Nephron (organoid): Measurements from ENCODE around the gene DOC2B.
"Not testable (repeated sequence)": the region's sequence is repeated elsewhere in the genome, so short reads cannot be mapped to it uniquely, and the experiment has no call there.

Source experiments
- H3K27ac Mint-ChIP-seq, 3 experiments: 2 replicates each; pipeline ENCODE4 v1.8.0; 2020; ENCODE audit warnings: mixed read lengths in 3 of 3, mild to moderate bottlenecking in 2 of 3, moderate library complexity in 1 of 3
- H3K27me3 Mint-ChIP-seq: 2 replicates; pipeline ENCODE4 v1.8.0; 2021; ENCODE audit warnings: low read depth, mild to moderate bottlenecking, moderate library complexity, mixed read lengths
- H3K36me3 Mint-ChIP-seq: 2 replicates; pipeline ENCODE4 v1.8.0; 2020; ENCODE audit warnings: low read depth, mixed read lengths
- H3K4me1 Mint-ChIP-seq: 2 replicates; pipeline ENCODE4 v1.8.0; 2020; ENCODE audit warnings: mixed read lengths
- H3K4me3 Mint-ChIP-seq, 3 experiments: 2 replicates each; pipeline ENCODE4 v1.8.0; 2020; ENCODE audit warnings: mild to moderate bottlenecking in 3 of 3, mixed read lengths in 3 of 3, moderate library complexity in 2 of 3
- H3K9me3 Mint-ChIP-seq: 2 replicates; pipeline ENCODE4 v1.8.0; 2020; ENCODE audit warnings: mixed read lengths
- TF ChIP-seq, protein P1 (sequence below), 3 experiments: fragments of 200-600 bp; sonication (generic); IDR thresholded peaks; one replicate each; pipeline ENCODE4 v1.5.0; 2021; ENCODE audit warnings: antibody characterized with exemption in 3 of 3; ENCODE audit not compliant: unreplicated experiment in 3 of 3

Gene DOC2B

DNA sequence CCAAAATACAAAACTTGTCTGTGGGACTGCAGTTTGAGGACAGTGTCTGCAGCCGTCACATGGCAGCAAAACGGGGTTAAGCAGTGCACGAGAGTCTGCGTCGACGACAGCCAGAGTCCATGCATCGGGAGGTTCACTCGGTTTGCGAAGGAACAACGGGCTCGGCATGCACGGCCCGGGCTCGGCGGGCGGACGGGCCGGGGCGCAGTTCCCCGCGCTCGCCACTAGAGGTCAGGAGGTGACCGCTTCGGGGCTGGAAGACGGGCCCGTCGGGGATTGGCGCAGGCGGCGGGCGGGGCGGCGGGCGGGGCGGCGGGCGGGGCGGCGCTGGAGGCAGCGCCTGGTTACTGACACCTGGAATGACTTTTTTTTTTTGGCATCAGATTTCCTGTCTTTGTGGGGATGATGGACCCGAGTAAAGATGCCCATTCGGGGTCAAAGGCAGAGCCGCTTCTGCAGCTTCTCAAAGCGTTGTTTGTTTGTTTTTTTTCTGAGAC lies 37.6 kb downstream of the DOC2B start:
- Mint-ChIP-seq H3K4me3 (no peak overlapping the region), H3K36me3 (no peaks in the 10 kb centered on the region), H3K27me3 (peaks cover 7% of the 10 kb centered on the region), H3K27ac (no peak overlapping the region), H3K9me3 (no peaks in the 10 kb centered on the region), H3K4me1 (no peaks in the 10 kb centered on the region)
- TF ChIP-seq, protein P1, sequence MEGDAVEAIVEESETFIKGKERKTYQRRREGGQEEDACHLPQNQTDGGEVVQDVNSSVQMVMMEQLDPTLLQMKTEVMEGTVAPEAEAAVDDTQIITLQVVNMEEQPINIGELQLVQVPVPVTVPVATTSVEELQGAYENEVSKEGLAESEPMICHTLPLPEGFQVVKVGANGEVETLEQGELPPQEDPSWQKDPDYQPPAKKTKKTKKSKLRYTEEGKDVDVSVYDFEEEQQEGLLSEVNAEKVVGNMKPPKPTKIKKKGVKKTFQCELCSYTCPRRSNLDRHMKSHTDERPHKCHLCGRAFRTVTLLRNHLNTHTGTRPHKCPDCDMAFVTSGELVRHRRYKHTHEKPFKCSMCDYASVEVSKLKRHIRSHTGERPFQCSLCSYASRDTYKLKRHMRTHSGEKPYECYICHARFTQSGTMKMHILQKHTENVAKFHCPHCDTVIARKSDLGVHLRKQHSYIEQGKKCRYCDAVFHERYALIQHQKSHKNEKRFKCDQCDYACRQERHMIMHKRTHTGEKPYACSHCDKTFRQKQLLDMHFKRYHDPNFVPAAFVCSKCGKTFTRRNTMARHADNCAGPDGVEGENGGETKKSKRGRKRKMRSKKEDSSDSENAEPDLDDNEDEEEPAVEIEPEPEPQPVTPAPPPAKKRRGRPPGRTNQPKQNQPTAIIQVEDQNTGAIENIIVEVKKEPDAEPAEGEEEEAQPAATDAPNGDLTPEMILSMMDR (IDR thresholded peaks at IDR 0.05; ENCODE audit: unreplicated experiment in 3 of 3): peak; percentile 89 to 96 (median 94)

DNA sequence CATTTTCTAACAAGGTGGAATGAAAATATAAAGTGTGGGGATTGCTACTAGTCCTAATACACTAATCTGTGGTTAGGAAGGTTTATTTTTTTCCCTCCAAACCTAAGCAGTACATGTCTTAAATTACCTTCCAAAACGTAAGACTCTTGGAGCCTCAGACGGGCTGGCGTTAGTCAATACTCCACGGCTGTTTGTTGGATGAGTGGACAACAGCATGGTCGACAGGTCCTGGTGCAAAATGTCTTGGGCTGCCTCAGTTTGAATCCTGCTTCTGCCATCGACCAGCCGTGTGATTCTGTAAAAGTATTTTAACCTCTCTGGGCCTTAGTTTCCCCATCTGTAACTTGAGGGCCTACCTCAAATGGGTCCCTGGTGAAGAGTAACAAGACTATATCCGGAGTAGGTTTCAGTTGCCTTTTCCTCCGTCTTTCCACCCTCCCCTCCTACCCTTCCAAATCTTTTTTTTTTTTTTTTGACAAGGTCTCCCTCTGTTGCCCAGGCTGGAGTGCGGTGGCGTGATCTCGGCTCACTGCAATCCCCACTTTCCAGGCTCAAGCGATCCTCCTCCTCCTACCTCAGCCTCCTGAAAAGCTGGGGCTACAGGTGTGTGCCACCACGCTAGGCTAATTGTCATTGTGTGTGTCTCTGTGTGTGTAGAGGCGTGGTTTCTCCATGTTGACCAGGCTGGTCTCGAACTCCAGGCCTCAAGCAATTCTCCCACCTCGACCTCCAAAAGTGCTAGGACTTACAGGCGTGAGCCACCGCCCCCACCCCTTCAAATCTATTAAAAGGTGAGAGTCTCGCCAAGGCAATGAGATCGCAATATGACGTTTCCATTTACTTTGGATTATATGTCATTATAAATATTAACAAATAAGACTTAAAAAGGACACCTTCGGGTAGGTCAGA lies 38.3 kb downstream of the DOC2B start:
- H3K4me3 Mint-ChIP-seq: no peak overlapping the region
- no peaks in the 10 kb centered on the region for H3K4me1 Mint-ChIP-seq
- H3K36me3 Mint-ChIP-seq: no peaks in the 10 kb centered on the region
- H3K27ac Mint-ChIP-seq: no peak overlapping the region
- H3K27me3 Mint-ChIP-seq: peaks cover 7% of the 10 kb centered on the region
- H3K9me3 Mint-ChIP-seq: no peaks in the 10 kb centered on the region
- TF ChIP-seq, protein P1 (IDR thresholded peaks at IDR 0.05; ENCODE audit: unreplicated experiment in 3 of 3): no peak

DNA sequence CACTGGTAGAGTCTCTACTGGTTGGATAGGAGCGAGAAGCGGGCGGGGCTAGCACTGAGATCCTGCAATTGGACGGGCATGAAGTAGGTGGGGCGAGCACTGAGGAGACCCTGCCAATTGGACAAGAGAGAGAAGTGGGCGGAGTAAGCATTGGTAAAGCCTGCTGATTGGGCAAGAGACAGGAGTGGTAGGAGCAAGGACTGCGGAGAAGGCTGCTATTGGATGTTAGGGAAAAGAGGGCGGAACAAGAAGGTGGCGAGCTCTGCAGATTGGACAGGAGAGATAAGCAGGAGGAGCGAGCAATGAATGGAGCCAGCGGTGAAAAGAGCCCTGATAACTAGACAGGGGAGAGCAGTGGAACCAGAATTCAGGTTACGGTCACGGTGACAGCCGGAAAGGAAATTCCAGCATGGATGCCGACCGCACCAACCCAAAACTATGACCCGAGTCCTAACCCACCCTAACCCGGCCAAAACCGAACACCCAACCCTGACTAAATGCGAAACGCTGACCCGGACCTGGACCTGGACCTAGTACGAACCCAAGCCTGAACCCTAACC lies 39.3 kb downstream of the DOC2B start:
- H3K9me3 Mint-ChIP-seq: no peaks in the 10 kb centered on the region

DNA sequence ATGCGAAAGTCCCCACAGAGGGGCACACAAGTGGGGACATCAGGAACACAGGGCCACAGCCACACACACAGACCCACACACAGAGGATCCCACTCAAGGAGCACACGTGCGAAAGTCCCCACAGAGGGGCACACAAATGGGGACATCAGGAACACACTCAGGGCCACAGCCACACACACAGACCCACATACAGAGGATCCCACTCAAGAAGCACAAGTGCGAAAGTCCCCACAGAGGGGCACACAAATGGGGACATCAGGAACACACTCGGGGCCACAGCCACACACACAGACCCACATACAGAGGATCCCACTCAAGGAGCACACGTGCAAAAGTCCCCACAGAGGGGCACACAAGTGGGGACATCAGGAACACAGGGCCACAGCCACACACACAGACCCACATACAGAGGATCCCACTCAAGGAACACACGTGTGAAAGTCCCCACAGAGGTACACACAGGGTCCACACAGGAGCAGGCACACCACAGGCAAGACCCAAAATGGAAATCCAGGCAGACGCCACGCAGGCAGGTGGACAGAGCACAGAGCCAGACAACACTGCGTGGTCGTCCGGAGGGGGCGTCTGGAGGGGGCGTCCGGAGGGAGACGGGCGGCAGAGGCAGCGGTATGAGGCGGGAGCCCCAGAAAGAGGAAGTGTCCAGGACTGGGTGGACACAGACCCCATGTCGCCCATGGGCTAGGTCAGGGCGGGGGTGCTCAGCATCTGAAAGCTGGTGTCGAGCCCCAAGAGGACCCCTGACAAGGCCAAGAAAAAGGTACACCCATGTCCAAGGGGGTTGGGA lies 41.8 kb downstream of the DOC2B start:
- H3K9me3 Mint-ChIP-seq, H3K36me3 Mint-ChIP-seq, H3K4me3 Mint-ChIP-seq, H3K4me1 Mint-ChIP-seq, H3K27me3 Mint-ChIP-seq, H3K27ac Mint-ChIP-seq: not testable (repeated sequence)

More for the DNA sequence above, 39.3 kb downstream of the DOC2B start:
- H3K27me3 Mint-ChIP-seq: peaks cover 7% of the 10 kb centered on the region
- TF ChIP-seq, protein P1 (IDR thresholded peaks at IDR 0.05; ENCODE audit: unreplicated experiment in 3 of 3): no peak
- H3K4me3 Mint-ChIP-seq: no peak overlapping the region
- H3K27ac Mint-ChIP-seq: no peak overlapping the region
- H3K36me3 Mint-ChIP-seq: no peaks in the 10 kb centered on the region
- no peaks in the 10 kb centered on the region for H3K4me1 Mint-ChIP-seq

DNA sequence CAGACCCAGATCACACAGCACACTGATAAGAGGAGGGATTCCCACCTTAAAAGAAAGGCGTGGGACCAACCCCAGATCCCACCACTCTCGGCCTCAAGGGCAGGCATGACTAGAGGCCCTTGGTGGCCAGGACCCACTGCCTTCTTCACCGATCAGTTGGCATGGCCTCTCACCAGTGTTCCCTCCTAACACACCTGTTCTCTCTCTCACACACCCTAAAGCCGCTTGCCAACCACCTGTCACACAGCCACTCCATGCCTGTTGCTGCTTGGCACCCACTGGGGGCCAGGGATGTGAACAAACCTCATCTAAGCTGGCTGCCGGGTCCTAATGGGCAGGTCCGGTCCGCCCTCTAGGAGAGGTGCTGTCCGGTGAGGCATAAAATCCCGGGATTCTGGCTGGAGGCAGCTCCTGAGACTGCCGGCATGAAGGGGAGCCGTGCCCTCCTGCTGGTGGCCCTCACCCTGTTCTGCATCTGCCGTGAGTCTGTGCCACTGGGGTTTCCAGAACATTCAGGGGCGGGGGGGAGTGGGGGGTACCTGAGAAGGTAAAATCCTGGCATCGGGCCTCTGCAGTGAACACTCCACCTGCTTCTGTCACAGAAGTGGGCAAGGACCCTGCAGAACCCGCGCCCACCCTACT lies 44.2 kb downstream of the DOC2B start, which contains the start of gene SCGB1C2:
SCGB1C2 (plus strand) TSS at position 404 of the 642 bp plus-strand sequence; CDS start at position 426, 22 bp downstream.
- H3K9me3 Mint-ChIP-seq, H3K4me3 Mint-ChIP-seq, H3K36me3 Mint-ChIP-seq, H3K4me1 Mint-ChIP-seq, H3K27ac Mint-ChIP-seq, H3K27me3 Mint-ChIP-seq: not testable (repeated sequence)

DNA sequence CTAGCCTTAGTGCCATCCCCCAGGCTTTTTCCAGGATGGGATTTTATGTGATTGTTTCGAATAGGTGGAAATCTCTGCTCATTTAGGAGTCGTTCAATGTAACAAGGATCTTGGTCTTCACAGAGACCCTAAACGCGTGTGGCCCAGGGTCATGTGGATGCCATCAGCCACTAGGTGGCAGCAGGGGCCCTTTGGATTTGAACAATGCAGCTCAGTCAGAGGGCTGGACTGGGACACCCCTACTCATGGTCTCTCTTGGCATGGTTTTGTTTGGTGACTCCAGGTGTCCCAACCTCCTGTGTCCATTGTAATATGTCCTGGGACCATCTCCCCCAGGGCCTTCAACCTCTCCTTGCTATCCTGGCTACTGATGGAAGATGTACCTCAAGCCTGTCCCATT lies 44.9 kb downstream of the DOC2B start:
- not testable (repeated sequence) for H3K27ac Mint-ChIP-seq, H3K9me3 Mint-ChIP-seq, H3K27me3 Mint-ChIP-seq, H3K4me1 Mint-ChIP-seq, H3K4me3 Mint-ChIP-seq, H3K36me3 Mint-ChIP-seq
- TF ChIP-seq, protein P1 (IDR thresholded peaks at IDR 0.05; ENCODE audit: unreplicated experiment in 3 of 3): peak; percentile 34 to 50 (median 45)

DNA sequence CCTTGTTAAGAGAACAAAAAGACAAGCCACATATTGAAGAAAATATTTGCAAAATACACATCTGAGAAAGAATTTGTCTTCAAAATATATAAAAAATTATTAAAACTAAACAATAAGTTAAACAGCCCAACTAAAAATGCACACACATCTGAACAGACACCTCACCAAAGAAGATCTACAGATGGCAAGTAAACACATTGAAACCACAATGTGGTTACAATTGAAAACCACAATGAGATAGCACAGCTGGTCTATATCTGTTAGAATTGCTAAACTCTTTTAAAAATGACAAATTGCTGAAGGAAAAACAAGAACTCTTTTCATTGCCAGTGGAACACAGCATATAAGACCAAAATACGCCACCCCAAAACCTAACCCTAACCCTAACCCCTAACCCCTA lies 45.6 kb downstream of the DOC2B start:
- H3K4me3 Mint-ChIP-seq, H3K4me1 Mint-ChIP-seq, H3K9me3 Mint-ChIP-seq, H3K27me3 Mint-ChIP-seq, H3K27ac Mint-ChIP-seq, H3K36me3 Mint-ChIP-seq: not testable (repeated sequence)

DNA sequence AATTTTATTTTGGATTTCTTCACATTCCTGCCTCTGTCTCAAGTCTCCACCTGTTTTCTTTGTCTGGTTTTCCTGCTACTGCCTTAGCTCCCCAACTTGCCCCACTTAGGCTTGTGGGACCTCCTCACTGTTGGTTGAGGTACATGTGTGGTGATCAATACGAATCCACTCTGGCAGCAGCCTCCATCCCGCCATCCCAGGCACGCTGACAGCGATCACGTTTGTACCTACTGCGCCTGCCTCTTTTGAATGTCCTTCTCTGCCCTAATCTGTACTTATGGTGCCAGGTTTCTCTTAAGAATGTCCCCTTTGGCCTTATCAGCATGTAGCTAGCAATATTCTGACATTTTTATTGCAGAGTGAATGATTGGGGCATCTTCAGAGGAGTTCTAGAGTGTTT lies 46.4 kb downstream of the DOC2B start:
- H3K36me3 Mint-ChIP-seq, H3K4me1 Mint-ChIP-seq, H3K27me3 Mint-ChIP-seq, H3K4me3 Mint-ChIP-seq, H3K9me3 Mint-ChIP-seq, H3K27ac Mint-ChIP-seq: not testable (repeated sequence)
